H1 (cell line): Measurements from ENCODE around the gene PAQR8. TPM values are rescaled to one million over a fixed set of nuclear protein-coding genes. Genes with fewer than 3 reads are reported as not detected.

Experiments
- CTCF ChIA-PET: fragments of 300-600 bp; sonication (Branson Sonifier 250); formaldehyde crosslinking; loops from one replicate; lab custom pipeline; 2021; ENCODE audit not compliant: partially characterized antibody; lab: Charles Lee
- POLR2A ChIA-PET: fragments of 300-600 bp; sonication (Branson Sonifier 250); formaldehyde crosslinking; loops from one replicate; lab custom pipeline; 2021; ENCODE audit warnings: inconsistent platforms; ENCODE audit not compliant: partially characterized antibody; lab: Charles Lee
- DNase-seq, 2 experiments: peaks; one replicate each; pipeline versions ENCODE4 v3.0.0 to v3.0.0-alpha.2; 2010 to 2022; ENCODE audit warnings: low spot score in 2 of 2, low read depth in 1 of 2, mixed read lengths in 1 of 2
- FAIRE-seq: peaks from 2 replicates; lab custom pipeline; 2011; peaks lifted over from hg19 to GRCh38; lab: Jason Lieb, UNC
- H2AFZ ChIP-seq: 2 replicates; pipeline ENCODE4 v1.8.1; 2012; ENCODE audit warnings: low read length, inconsistent platforms
- H2AK5ac ChIP-seq: 2 replicates; pipeline ENCODE4 v1.6.1; 2013; ENCODE audit warnings: low read depth, low read length
- H2BK120ac ChIP-seq: replicated peaks from 2 replicates; pipeline ENCODE3; 2013; ENCODE audit warnings: low read depth, low read length, inconsistent platforms
- H2BK12ac ChIP-seq: 2 replicates; pipeline ENCODE4 v1.6.1; 2013; ENCODE audit warnings: low read depth, low read length
- H2BK15ac ChIP-seq: 2 replicates; pipeline ENCODE4 v1.6.1; 2013; ENCODE audit warnings: low read length
- H2BK20ac ChIP-seq: 2 replicates; pipeline ENCODE4 v1.6.1; 2013; ENCODE audit warnings: low read length
- H2BK5ac ChIP-seq: 2 replicates; pipeline ENCODE4 v1.6.1; 2013; ENCODE audit warnings: low read depth, low read length
- H3K14ac ChIP-seq: 2 replicates; pipeline ENCODE4 v1.6.1; 2013; ENCODE audit warnings: inconsistent platforms; ENCODE audit not compliant: insufficient read length
- H3K18ac ChIP-seq: 2 replicates; pipeline ENCODE4 v1.6.1; 2013; ENCODE audit warnings: low read length; ENCODE audit errors: extremely low read depth
- H3K23ac ChIP-seq: 2 replicates; pipeline ENCODE4 v1.6.1; 2013; ENCODE audit warnings: inconsistent platforms; ENCODE audit not compliant: insufficient read length
- H3K23me2 ChIP-seq: 2 replicates; pipeline ENCODE4 v1.6.1; 2013; ENCODE audit warnings: low read depth, low read length
- H3K27ac ChIP-seq: 2 replicates; pipeline ENCODE4 v1.6.1; 2011; ENCODE audit warnings: low read depth, low read length, inconsistent platforms
- H3K27me3 ChIP-seq, 4 experiments: replicated peaks in 1 of 4; 1 replicate in 1 of 4; 2 replicates in 3 of 4; pipeline versions ENCODE4 v1.6.1 to v1.8.1; 2011 to 2013; ENCODE audit warnings: low read length in 3 of 4, mild to moderate bottlenecking in 3 of 4, inconsistent platforms in 2 of 4, mixed read lengths in 2 of 4, moderate library complexity in 1 of 4; ENCODE audit not compliant: control insufficient read depth in 3 of 4, insufficient read depth in 3 of 4; ENCODE audit errors: extremely low read depth in 1 of 4
- H3K36me3 ChIP-seq, 4 experiments: 2 replicates each; pipeline versions ENCODE4 v1.6.1 to v1.8.1; 2011 to 2013; ENCODE audit warnings: mild to moderate bottlenecking in 4 of 4, low read length in 3 of 4, moderate library complexity in 2 of 4, control low read depth in 1 of 4, inconsistent platforms in 1 of 4; ENCODE audit not compliant: insufficient read depth in 4 of 4, control insufficient read depth in 2 of 4
- H3K4ac ChIP-seq: replicated peaks from 2 replicates; pipeline ENCODE3; 2013; ENCODE audit warnings: low read length, low read depth, mixed read lengths, inconsistent platforms; ENCODE audit not compliant: insufficient read length
- H3K4me1 ChIP-seq, 4 experiments: replicated peaks in 1 of 4; 1 replicate in 1 of 4; 2 replicates in 3 of 4; pipeline versions ENCODE4 v1.6.1 to v1.8.1; 2011 to 2013; ENCODE audit warnings: low read length in 3 of 4, inconsistent platforms in 2 of 4, mixed read lengths in 1 of 4; ENCODE audit not compliant: insufficient read depth in 4 of 4, control insufficient read depth in 3 of 4
- H3K4me2 ChIP-seq, 2 experiments: 2 replicates each; pipeline versions ENCODE4 v1.6.1 to v1.8.1; 2011 to 2013; ENCODE audit warnings: low read depth in 2 of 2, low read length in 2 of 2, control low read depth in 1 of 2, inconsistent platforms in 1 of 2, mild to moderate bottlenecking in 1 of 2; ENCODE audit not compliant: insufficient read depth in 1 of 2
- H3K4me3 ChIP-seq, 4 experiments: fragments of 200-600, 300-600 bp in 1 of 4; sonication (generic), shearing (Covaris generic), sonication (Bioruptor Twin) in 1 of 4; 2 replicates each; pipeline versions ENCODE4 v1.5.1 to v1.8.1; 2011 to 2016; ENCODE audit warnings: low read length in 4 of 4, low read depth in 3 of 4, control low read depth in 2 of 4, inconsistent platforms in 2 of 4, mild to moderate bottlenecking in 2 of 4, mixed read lengths in 1 of 4, moderate library complexity in 1 of 4; ENCODE audit not compliant: insufficient read depth in 2 of 4; ENCODE audit errors: extremely low read depth in 1 of 4
- H3K56ac ChIP-seq: replicated peaks from 2 replicates; pipeline ENCODE3; 2013; ENCODE audit warnings: low read depth, mild to moderate bottlenecking, mixed read lengths, low read length, inconsistent platforms; ENCODE audit not compliant: insufficient read length
- H3K79me1 ChIP-seq: 2 replicates; pipeline ENCODE4 v1.6.1; 2013; ENCODE audit warnings: low read depth, low read length, control low read depth
- H3K79me2 ChIP-seq, 2 experiments: 2 replicates each; pipeline versions ENCODE4 v1.6.1 to v1.8.1; 2012 to 2013; ENCODE audit warnings: low read length in 2 of 2, mild to moderate bottlenecking in 2 of 2, inconsistent platforms in 1 of 2; ENCODE audit not compliant: insufficient read depth in 2 of 2, control insufficient read depth in 1 of 2
- H3K9ac ChIP-seq, 4 experiments: replicated peaks in 1 of 4; 1 replicate in 1 of 4; 2 replicates in 3 of 4; pipeline versions ENCODE4 v1.6.1 to v1.8.1; 2011 to 2013; ENCODE audit warnings: low read depth in 3 of 4, low read length in 3 of 4, control low read depth in 2 of 4, mild to moderate bottlenecking in 2 of 4, moderate library complexity in 2 of 4, inconsistent platforms in 1 of 4; ENCODE audit errors: extremely low read depth in 1 of 4
- H3K9me3 ChIP-seq, 2 experiments: 2 replicates each; pipeline versions ENCODE4 v1.6.1 to v1.8.1; 2012 to 2013; ENCODE audit warnings: mild to moderate bottlenecking in 2 of 2, moderate library complexity in 2 of 2, control low read depth in 1 of 2, inconsistent platforms in 1 of 2, low read depth in 1 of 2, low read length in 1 of 2, mixed read lengths in 1 of 2; ENCODE audit not compliant: insufficient read depth in 2 of 2
- H4K20me1 ChIP-seq, 2 experiments: replicated peaks in 1 of 2; 2 replicates each; pipeline versions ENCODE3 to v1.8.1; 2011 to 2013; ENCODE audit warnings: inconsistent platforms in 2 of 2, low read length in 2 of 2, mild to moderate bottlenecking in 1 of 2; ENCODE audit not compliant: insufficient read depth in 2 of 2, control insufficient read depth in 1 of 2
- H4K5ac ChIP-seq: 2 replicates; pipeline ENCODE4 v1.6.1; 2013; ENCODE audit warnings: low read length, low read depth, mixed read lengths, inconsistent platforms; ENCODE audit not compliant: insufficient read length
- H4K8ac ChIP-seq: 2 replicates; pipeline ENCODE4 v1.8.0; 2013; ENCODE audit warnings: mild to moderate bottlenecking, moderate library complexity, low read length, inconsistent platforms; ENCODE audit not compliant: insufficient read depth; ENCODE audit errors: extremely low read depth
- H4K91ac ChIP-seq: replicated peaks from 2 replicates; pipeline ENCODE3; 2013; ENCODE audit warnings: low read length, mixed read lengths, inconsistent platforms; ENCODE audit not compliant: insufficient read length
- CBX8 ChIP-seq: fragments of 300-800, 300-1000 bp; sonication (generic); IDR thresholded peaks from 2 replicates; pipeline ENCODE4 v1.7.1; 2016; ENCODE audit warnings: low read depth, low read length, borderline replicate concordance
- CHD1 ChIP-seq: IDR thresholded peaks from 2 replicates; pipeline ENCODE4 v1.6.1; 2012; ENCODE audit warnings: low read depth, low read length, improper control_type of control experiment
- CTBP2 ChIP-seq: IDR thresholded peaks from 2 replicates; pipeline ENCODE4 v1.7.0; 2011; ENCODE audit warnings: borderline replicate concordance, mild to moderate bottlenecking, moderate library complexity, mixed read lengths, low read length; ENCODE audit not compliant: insufficient read depth, insufficient read length
- FOSL1 ChIP-seq: IDR thresholded peaks from 2 replicates; pipeline ENCODE4 v1.6.1; 2011; ENCODE audit warnings: mild to moderate bottlenecking, low read depth, low read length, moderate library complexity; ENCODE audit not compliant: insufficient read depth
- GTF2F1 ChIP-seq: IDR thresholded peaks from 2 replicates; pipeline ENCODE4 v1.6.1; 2012; ENCODE audit warnings: low read depth, low read length, improper control_type of control experiment, borderline replicate concordance
- HDAC6 ChIP-seq: IDR thresholded peaks from one replicate; pipeline ENCODE4 v1.7.1; 2012; ENCODE audit warnings: low read depth, mild to moderate bottlenecking, inconsistent platforms, low read length, moderate library complexity
- KDM4A ChIP-seq: IDR thresholded peaks from one replicate; pipeline ENCODE4 v1.7.1; 2012; ENCODE audit warnings: low read depth, mild to moderate bottlenecking, moderate library complexity, low read length, inconsistent platforms; ENCODE audit not compliant: severe bottlenecking
- POU5F1 ChIP-seq: IDR thresholded peaks from 2 replicates; pipeline ENCODE4 v1.6.1; 2011; ENCODE audit warnings: low read depth, mild to moderate bottlenecking, low read length, moderate library complexity
- RXRA ChIP-seq: IDR thresholded peaks from 2 replicates; pipeline ENCODE4 v1.6.1; 2011; ENCODE audit warnings: low read depth, mild to moderate bottlenecking, low read length, moderate library complexity; ENCODE audit not compliant: insufficient read depth
- SUZ12 ChIP-seq: fragments of 200-600 bp; sonication (generic); IDR thresholded peaks from 2 replicates; pipeline ENCODE4 v1.6.1; 2012; ENCODE audit warnings: mild to moderate bottlenecking, inconsistent platforms, low read length, moderate library complexity, mixed read lengths
- TAF7 ChIP-seq: optimal IDR thresholded peaks from 2 replicates; pipeline ENCODE3; 2011; ENCODE audit warnings: low read depth, mild to moderate bottlenecking, inconsistent platforms, low read length, moderate library complexity, borderline replicate concordance
- USF2 ChIP-seq: IDR thresholded peaks from 2 replicates; pipeline ENCODE4 v1.6.1; 2011; ENCODE audit warnings: low read length, improper control_type of control experiment
- ZNF274 ChIP-seq: IDR thresholded peaks from 2 replicates; pipeline ENCODE4 v1.7.0; 2012; ENCODE audit warnings: low read length, borderline replicate concordance; ENCODE audit errors: extremely low read depth
- WGBS, 2 experiments: shearing (Covaris generic) in 1 of 2; methylation state at CpG; one replicate each; pipeline versions ENCODE4 v1.1.6 to v1.1.7; 2013 to 2015; ENCODE audit warnings: low lambda C conversion rate in 2 of 2, mixed read lengths in 2 of 2, inconsistent platforms in 1 of 2, low coverage in 1 of 2, missing lambda C conversion rate in 1 of 2; ENCODE audit not compliant: insufficient replicate concordance in 2 of 2, insufficient coverage in 1 of 2, insufficient read length in 1 of 2; ENCODE audit errors: extremely low coverage in 1 of 2, missing lambda C conversion rate in 1 of 2; 5-methylcytosine and 5-hydroxymethylcytosine counted together
- polyA plus RNA-seq, 7 experiments: library from polyadenylated mRNA; depleted of rRNA in 3 of 7; stranded (reverse) in 5 of 7; unstranded in 2 of 7; fragments of >200 nt in 5 of 7; fragments of 200-250 nt in 2 of 7; gene quantifications; 1 replicate in 5 of 7; 2 replicates in 1 of 7; 4 replicates in 1 of 7; pipeline versions ENCODE4 v1.2.1 to v1.2.3, GENCODE V29; 2011 to 2013; ENCODE audit warnings: missing spikeins in 2 of 7, mixed read lengths in 2 of 7
- total RNA-seq: library from RNA; stranded (reverse); fragmentation: NEBNext Ultra II Directional; extraction: Animal tissue kit (Norgen Biotek cat#: 25700); gene quantifications from 2 replicates; pipeline ENCODE4 v1.2.1, GENCODE V29; 2021

PAQR8 gene
- total and polyA plus RNA-seq, 2 of the 8 experiments (the other 6 are each of a cell fraction or from before 2014, with no cell fraction given), result 7.6 to 9.6 TPM

- peaks cover 2% of the 10 kb centered on the region; the same call in 1 of the 2 replicates for H3K23me2 ChIP-seq
- H3K4me2 ChIP-seq, result no peak overlapping the region
- no peak overlapping the region for H3K4ac ChIP-seq
- no peaks in the 10 kb centered on the region for H3K4me1 ChIP-seq
- no peak overlapping the region for H4K5ac ChIP-seq
- no peaks in the 10 kb centered on the region for H3K27me3 ChIP-seq
- H3K56ac ChIP-seq, result no peak overlapping the region
- H2BK120ac ChIP-seq, result no peak overlapping the region
- H2BK15ac ChIP-seq, result no peak overlapping the region
- ChIA-PET POLR2A (interaction anchor here (0.7 to 1.4 kb wide), 2 partner anchors 165 to 533 kb away, joined by 3 read pairs; partner anchors contain the start of gene TRAM2), CTCF (interaction anchor here (1.8 to 2.2 kb wide), 2 partner anchors 12 to 251 kb away, joined by 6 to 8 read pairs; no protein-coding TSS in a partner anchor)
- H3K79me2 ChIP-seq, result no peaks in the 10 kb centered on the region
- no peak overlapping the region for H2AK5ac ChIP-seq
- no peaks in the 10 kb centered on the region for H3K79me1 ChIP-seq
- H3K14ac ChIP-seq, result no peak overlapping the region
- H2BK20ac ChIP-seq, result no peak overlapping the region
- WGBS, 2 experiments, result 88% methylated on average over 4 of the region's 4 CpGs; no CpG with 5 or more reads in 1 of the 2 experiments
- DNase-seq (no peak), FAIRE-seq (no peak)
- H3K9ac ChIP-seq, result no peak overlapping the region
- no peak overlapping the region for H4K8ac ChIP-seq
- H3K23ac ChIP-seq, result no peak overlapping the region
- H4K91ac ChIP-seq, result no peak overlapping the region
- no peaks in the 10 kb centered on the region for H4K20me1 ChIP-seq
- H2BK12ac ChIP-seq, result no peak overlapping the region
- H2BK5ac ChIP-seq, result no peak overlapping the region
- H3K4me3 ChIP-seq, result no peak overlapping the region
- H3K36me3 ChIP-seq, result no peaks in the 10 kb centered on the region
- no peaks in the 10 kb centered on the region for H3K9me3 ChIP-seq
- no peak overlapping the region for H2AFZ ChIP-seq
- no peak overlapping the region for H3K27ac ChIP-seq
- no peak overlapping the region for H3K18ac ChIP-seq
- TF ChIP-seq CTBP2, result no peak
- no peak for TF ChIP-seq ZNF274
- no peak for TF ChIP-seq GTF2F1
- TF ChIP-seq RXRA, result no peak
- no peak for TF ChIP-seq SUZ12
- no peak for TF ChIP-seq CHD1
- TF ChIP-seq HDAC6, result no peak
- no peak for TF ChIP-seq CBX8
- TF ChIP-seq TAF7, result no peak
- TF ChIP-seq KDM4A, result no peak
- TF ChIP-seq USF2, result no peak
- TF ChIP-seq FOSL1, result no peak
- TF ChIP-seq POU5F1, result no peak
These were observed 50.0 kb downstream of the PAQR8 start for GRCh38 chr6:52411911-52412310.
